ENCODE data around the gene ERG.

GRCh38 chr21:38385427-38386175, 112.7 kb downstream of the ERG start:
- TF ChIP-seq POLR2AphosphoS5 (IDR thresholded peaks at IDR 0.05; ENCODE audit: low read depth, low read length) (no peak), SIN3A (IDR thresholded peaks at IDR 0.05; ENCODE audit: borderline replicate concordance, insufficient read depth, low read length) (no peak), REST (IDR thresholded peaks at IDR 0.05; ENCODE audit: insufficient read depth in 1 of 2, low read depth in 2 of 2, low read length in 2 of 2) (no peak), TAF1 (IDR thresholded peaks at IDR 0.05; ENCODE audit: borderline replicate concordance, insufficient read depth, low read length) (no peak), FOXP2 (optimal IDR thresholded peaks at IDR 0.05; ENCODE audit: borderline replicate concordance, extremely low read depth, extremely low read length, insufficient read depth) (no peak)
